Caco-2 (cell line): ENCODE measurements around the gene MAGEC3. TPM values are rescaled to one million over a fixed set of nuclear protein-coding genes. Genes with fewer than 3 reads are reported as not detected.

Source experiments
- BruUV-seq: library from RNA; stranded (reverse); fragments of 400-500 nt; replicated peaks from 2 replicates; lab custom pipeline; 2021; lab: Mats Ljungman, UMichigan
- CTCF ChIA-PET: fragments of 300-600 bp; sonication (Branson Sonifier 250); formaldehyde crosslinking; loops from one replicate; lab custom pipeline; 2022; ENCODE audit warnings: antibody characterized with exemption; lab: Charles Lee
- POLR2A ChIA-PET: fragments of 300-600 bp; sonication (Branson Sonifier 250); formaldehyde crosslinking; loops from one replicate; lab custom pipeline; 2022; ENCODE audit warnings: antibody characterized with exemption; lab: Charles Lee
- DNase-seq, 2 experiments: peaks; one replicate each; pipeline versions ENCODE4 v3.0.0 to v3.0.0-alpha.2; 2020 to 2022
- H3K27me3 ChIP-seq: replicated peaks from 2 replicates; pipeline ENCODE4 v1.6.0; 2011; ENCODE audit warnings: low read length; ENCODE audit not compliant: control insufficient read depth, insufficient read depth
- H3K36me3 ChIP-seq: 2 replicates; pipeline ENCODE4 v1.5.1; 2011; ENCODE audit warnings: low read length; ENCODE audit not compliant: control insufficient read depth, insufficient read depth
- H3K4me1 ChIP-seq: fragments of 250-450 bp; sonication (Bioruptor Pico); 2 replicates; pipeline ENCODE4 v1.5.1; 2020; ENCODE audit warnings: mild to moderate bottlenecking
- H3K4me3 ChIP-seq: 2 replicates; pipeline ENCODE4 v1.5.1; 2011; ENCODE audit warnings: low read depth, mild to moderate bottlenecking, control low read depth, low read length
- H3K9me3 ChIP-seq: fragments of 250-450 bp; sonication (Bioruptor Pico); 2 replicates; pipeline ENCODE4 v1.5.1; 2020; ENCODE audit warnings: mild to moderate bottlenecking, moderate library complexity
- H3K27ac Mint-ChIP-seq: one replicate; pipeline ENCODE4 v1.8.0; 2022; ENCODE audit warnings: mixed read lengths; ENCODE audit not compliant: unreplicated experiment
- H3K27me3 Mint-ChIP-seq: one replicate; pipeline ENCODE4 v1.8.0; 2022; ENCODE audit warnings: mixed read lengths; ENCODE audit not compliant: insufficient read depth, unreplicated experiment
- H3K36me3 Mint-ChIP-seq: one replicate; pipeline ENCODE4 v1.8.0; 2022; ENCODE audit warnings: mild to moderate bottlenecking, mixed read lengths; ENCODE audit not compliant: insufficient read depth, unreplicated experiment
- H3K4me1 Mint-ChIP-seq: one replicate; pipeline ENCODE4 v1.8.0; 2022; ENCODE audit warnings: low read depth, mixed read lengths; ENCODE audit not compliant: unreplicated experiment
- H3K4me3 Mint-ChIP-seq: one replicate; pipeline ENCODE4 v1.8.0; 2022; ENCODE audit warnings: mild to moderate bottlenecking, moderate library complexity, mixed read lengths; ENCODE audit not compliant: unreplicated experiment
- H3K9me3 Mint-ChIP-seq: one replicate; pipeline ENCODE4 v1.8.0; 2022; ENCODE audit warnings: mixed read lengths; ENCODE audit not compliant: unreplicated experiment
- CTCF ChIP-seq, 2 experiments: fragments of 200-600 bp in 1 of 2; IDR thresholded peaks; 1 replicate in 1 of 2; 2 replicates in 1 of 2; pipeline versions ENCODE4 v1.5.1 to v1.8.0; 2011 to 2022; ENCODE audit warnings: antibody characterized with exemption in 1 of 2, control low read depth in 1 of 2, inconsistent platforms in 1 of 2, low read depth in 1 of 2, low read length in 1 of 2, mild to moderate bottlenecking in 1 of 2, moderate library complexity in 1 of 2; ENCODE audit not compliant: insufficient read depth in 1 of 2, severe bottlenecking in 1 of 2, unreplicated experiment in 1 of 2
- intact Hi-C: fragments of 100-400 bp; cut with micrococcal nuclease; formaldehyde crosslinking; loops from one replicate; pipeline ENCODE4 v1.10.0; 2022; ENCODE audit not compliant: unreplicated experiment
- total RNA-seq: library from RNA; stranded (reverse); gene quantifications from 2 replicates; pipeline ENCODE4 v1.2.3, GENCODE V29; 2022

MAGEC3 gene
- total RNA-seq, 1 experiment from 2014 or later, result not detected

DNA sequence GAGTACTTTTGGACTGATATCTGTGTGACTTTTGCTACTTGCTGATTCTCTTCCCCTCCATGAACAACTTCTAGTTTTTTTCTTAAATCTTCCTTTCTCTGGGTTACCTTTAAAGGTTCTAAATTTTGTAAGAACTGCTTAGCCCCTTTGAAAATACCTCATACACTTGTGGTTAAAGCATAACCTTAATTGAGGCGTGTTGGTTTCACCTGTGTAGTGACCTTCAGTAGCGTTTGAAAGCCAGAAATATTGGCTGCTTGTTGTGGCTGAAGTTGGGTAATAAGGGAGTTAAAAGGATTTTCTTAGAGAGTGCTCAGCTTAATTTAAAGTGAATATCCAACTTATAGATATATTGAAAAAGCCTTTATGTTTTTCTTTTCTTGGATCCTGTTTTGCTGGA is 97.5 kb downstream of the MAGEC3 start:
- Mint-ChIP-seq H3K36me3 (no peaks in the 10 kb centered on the region), H3K9me3 (no peaks in the 10 kb centered on the region), H3K4me1 (no peaks in the 10 kb centered on the region), H3K4me3 (no peak overlapping the region), H3K27ac (no peak overlapping the region), H3K27me3 (no peaks in the 10 kb centered on the region)
- no peak for DNase-seq
- ChIA-PET CTCF (no interaction called here), POLR2A (no interaction called here)
- H3K4me1 ChIP-seq, result no peaks in the 10 kb centered on the region
- no peaks in the 10 kb centered on the region for H3K9me3 ChIP-seq
- no peak for TF ChIP-seq CTCF (IDR thresholded peaks at IDR 0.05; ENCODE audit: insufficient read depth in 1 of 2, low read depth in 1 of 2, low read length in 1 of 2, severe bottlenecking in 1 of 2, unreplicated experiment in 1 of 2)
- no peaks in the 10 kb centered on the region for H3K36me3 ChIP-seq
- BruUV-seq, result no TSS peak
- no peak overlapping the region for H3K4me3 ChIP-seq
- H3K27me3 ChIP-seq, result no peaks in the 10 kb centered on the region
- intact Hi-C loops, result no loop called here

GRCh38 chrX:141936080-141936479 is 98.0 kb downstream of the MAGEC3 start:
- Histone ChIP-seq H3K27me3 (no peaks in the 10 kb centered on the region), H3K4me3 (no peak overlapping the region), H3K4me1 (no peaks in the 10 kb centered on the region), H3K36me3 (no peaks in the 10 kb centered on the region), H3K9me3 (no peaks in the 10 kb centered on the region)
- TF ChIP-seq CTCF (IDR thresholded peaks at IDR 0.05; ENCODE audit: insufficient read depth in 1 of 2, low read depth in 1 of 2, low read length in 1 of 2, severe bottlenecking in 1 of 2, unreplicated experiment in 1 of 2), result no peak
- POLR2A ChIA-PET, result no interaction called here
- Mint-ChIP-seq H3K9me3 (no peaks in the 10 kb centered on the region), H3K27ac (no peak overlapping the region), H3K27me3 (no peaks in the 10 kb centered on the region), H3K36me3 (no peaks in the 10 kb centered on the region), H3K4me3 (no peak overlapping the region), H3K4me1 (no peaks in the 10 kb centered on the region)
- CTCF ChIA-PET, result no interaction called here
- intact Hi-C loops, result no loop called here
- no TSS peak for BruUV-seq
- DNase-seq, result no peak

DNA sequence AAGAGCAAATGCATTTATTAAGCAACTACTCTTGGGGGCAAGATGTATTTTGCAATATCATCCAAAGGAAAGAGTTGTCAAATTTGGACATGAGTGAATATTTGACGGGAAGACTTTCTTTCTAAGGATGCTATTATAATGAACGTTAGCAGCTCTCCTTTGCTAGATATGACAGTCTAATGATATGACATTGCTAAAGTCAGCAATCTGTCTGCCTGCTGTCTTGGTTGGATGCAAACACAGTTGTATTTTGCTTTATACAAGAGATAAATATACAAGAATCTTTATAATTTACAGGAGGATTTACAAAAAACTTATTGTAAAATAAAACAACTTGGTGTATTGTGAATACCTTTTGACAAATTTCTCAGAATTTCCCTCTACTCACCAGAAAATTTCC is 103.1 kb downstream of the MAGEC3 start:
- no peaks in the 10 kb centered on the region for H3K27me3 ChIP-seq
- Mint-ChIP-seq H3K36me3 (no peaks in the 10 kb centered on the region), H3K9me3 (no peaks in the 10 kb centered on the region), H3K27me3 (no peaks in the 10 kb centered on the region), H3K4me1 (no peaks in the 10 kb centered on the region), H3K4me3 (no peak overlapping the region), H3K27ac (no peak overlapping the region)
- ChIA-PET CTCF (no interaction called here), POLR2A (no interaction called here)
- H3K4me1 ChIP-seq, result no peaks in the 10 kb centered on the region
- intact Hi-C loops, result no loop called here
- H3K4me3 ChIP-seq, result no peak overlapping the region
- no peaks in the 10 kb centered on the region for H3K36me3 ChIP-seq
- DNase-seq, result no peak
- TF ChIP-seq CTCF (IDR thresholded peaks at IDR 0.05; ENCODE audit: insufficient read depth in 1 of 2, low read depth in 1 of 2, low read length in 1 of 2, severe bottlenecking in 1 of 2, unreplicated experiment in 1 of 2), result no peak
- BruUV-seq, result no TSS peak
- H3K9me3 ChIP-seq, result no peaks in the 10 kb centered on the region
